Measurements from ENCODE around the gene DESI2. TPM values are rescaled to one million over a fixed set of nuclear protein-coding genes. Genes with fewer than 3 reads are reported as not detected.
"Not testable (repeated sequence)": the region's sequence is repeated elsewhere in the genome, so short reads cannot be mapped to it uniquely, and the experiment has no call there.

DESI2 gene
- total RNA-seq, 1 donor from 2014 or later: 26.1 TPM

DNA sequence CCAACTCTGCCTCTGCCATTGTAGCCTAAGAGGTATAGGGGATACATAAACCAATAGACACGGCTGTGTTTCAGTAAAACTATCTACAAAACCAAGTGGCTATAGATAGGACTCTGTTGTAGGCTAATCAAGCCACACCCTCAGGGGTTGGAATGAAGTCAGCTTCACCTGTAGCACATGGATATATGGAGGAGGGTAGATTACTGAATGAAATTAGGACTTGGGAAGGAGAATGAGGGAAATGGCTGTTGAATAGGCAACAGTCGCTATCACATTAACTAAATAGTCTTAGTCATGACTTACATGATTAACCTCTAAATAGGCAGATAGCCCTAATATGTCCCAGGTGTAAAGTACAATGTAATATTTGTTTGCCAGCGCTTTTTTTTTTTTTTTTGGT lies 49.7 kb downstream of the DESI2 start:
- intact Hi-C loops (cut with micrococcal nuclease): no loop called here

DNA sequence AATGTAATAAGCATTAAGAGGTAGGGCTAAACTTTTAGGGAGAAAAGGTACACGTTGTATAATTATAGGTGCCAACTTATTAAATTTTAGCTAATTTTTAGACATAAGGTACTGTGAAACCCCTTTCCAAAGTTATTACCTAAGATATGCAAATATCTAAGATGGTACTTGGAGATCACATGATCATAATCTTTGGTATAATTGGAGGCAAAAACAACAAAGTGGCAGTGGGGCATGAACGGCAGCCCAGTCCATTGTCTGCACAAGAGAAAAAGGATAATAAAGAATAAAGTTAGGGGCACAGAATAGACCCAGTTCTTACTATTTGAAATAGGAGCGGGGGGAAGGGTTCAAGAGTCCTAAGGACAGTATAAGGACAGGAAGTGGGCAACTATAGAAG lies 51.2 kb downstream of the DESI2 start:
- intact Hi-C loops (cut with micrococcal nuclease): no loop called here

DNA sequence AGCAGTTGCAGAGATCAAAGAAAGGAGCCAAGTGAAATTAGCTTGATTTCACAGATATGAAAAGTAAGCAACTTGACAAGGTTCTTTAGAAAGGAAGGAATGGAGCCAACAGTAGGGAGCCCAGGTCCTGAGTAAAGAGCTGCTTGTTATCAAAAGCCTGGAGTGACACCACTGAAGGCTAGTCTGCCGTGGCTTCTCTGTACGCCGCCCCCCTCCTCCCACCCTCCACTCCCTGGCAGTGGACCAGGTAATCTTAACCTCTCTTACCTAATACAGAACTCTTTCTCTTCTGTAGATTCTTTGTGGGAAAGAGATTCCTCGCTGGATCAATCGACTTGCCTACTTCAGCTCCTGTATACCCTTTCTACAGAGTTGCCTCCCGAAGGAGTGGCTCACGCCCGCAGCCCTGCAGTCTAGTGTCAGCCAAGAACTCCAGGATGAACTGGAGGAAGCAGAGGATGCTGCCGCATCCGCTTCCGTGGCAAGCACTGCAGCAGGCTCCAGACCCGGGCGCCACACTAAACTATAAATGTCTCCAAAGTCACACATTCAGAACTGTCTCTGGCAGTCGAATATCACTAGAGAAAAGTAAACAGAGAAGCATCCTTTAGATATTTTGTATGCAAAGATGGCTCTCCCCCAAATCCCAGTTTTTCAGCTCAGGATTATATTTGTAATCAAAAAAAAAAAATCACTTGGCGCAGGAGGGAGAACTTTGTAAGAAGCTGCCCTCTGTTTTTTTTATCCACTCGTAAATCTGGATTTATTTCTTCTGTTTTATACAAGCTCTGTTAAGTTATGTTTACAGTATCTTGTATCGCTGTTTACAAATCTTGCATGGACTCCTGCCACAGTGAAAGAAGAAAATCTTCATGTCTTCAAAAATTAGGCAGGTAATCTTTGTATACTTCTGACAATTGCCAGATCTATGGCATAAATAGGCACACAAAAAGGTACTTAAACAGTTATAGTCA lies 52.6 kb downstream of the DESI2 start:
- intact Hi-C loops (cut with micrococcal nuclease): loop anchor here (2.0 kb wide), 1 partner anchor 17 kb away; no protein-coding TSS in a partner anchor

DNA sequence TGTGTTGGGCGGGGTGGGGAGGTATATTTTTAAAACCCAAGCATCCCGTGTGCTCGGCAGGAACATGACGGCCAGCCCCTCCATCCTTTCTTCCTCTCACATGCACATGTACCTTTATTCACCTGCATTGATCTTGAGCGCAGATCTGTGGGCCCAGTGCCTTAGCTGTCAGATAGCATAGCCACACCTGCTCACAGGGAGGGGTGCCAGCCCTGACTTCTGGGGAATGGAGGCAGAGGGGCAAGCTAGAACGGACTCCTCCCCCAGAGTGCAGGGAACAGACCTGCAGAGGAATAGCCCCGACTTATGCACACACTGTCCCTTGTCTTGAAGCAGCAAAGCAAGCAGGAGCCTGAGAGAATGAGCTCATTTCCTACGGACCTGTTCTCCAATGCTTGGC lies 56.1 kb downstream of the DESI2 start:
- intact Hi-C loops (cut with micrococcal nuclease): no loop called here

DNA sequence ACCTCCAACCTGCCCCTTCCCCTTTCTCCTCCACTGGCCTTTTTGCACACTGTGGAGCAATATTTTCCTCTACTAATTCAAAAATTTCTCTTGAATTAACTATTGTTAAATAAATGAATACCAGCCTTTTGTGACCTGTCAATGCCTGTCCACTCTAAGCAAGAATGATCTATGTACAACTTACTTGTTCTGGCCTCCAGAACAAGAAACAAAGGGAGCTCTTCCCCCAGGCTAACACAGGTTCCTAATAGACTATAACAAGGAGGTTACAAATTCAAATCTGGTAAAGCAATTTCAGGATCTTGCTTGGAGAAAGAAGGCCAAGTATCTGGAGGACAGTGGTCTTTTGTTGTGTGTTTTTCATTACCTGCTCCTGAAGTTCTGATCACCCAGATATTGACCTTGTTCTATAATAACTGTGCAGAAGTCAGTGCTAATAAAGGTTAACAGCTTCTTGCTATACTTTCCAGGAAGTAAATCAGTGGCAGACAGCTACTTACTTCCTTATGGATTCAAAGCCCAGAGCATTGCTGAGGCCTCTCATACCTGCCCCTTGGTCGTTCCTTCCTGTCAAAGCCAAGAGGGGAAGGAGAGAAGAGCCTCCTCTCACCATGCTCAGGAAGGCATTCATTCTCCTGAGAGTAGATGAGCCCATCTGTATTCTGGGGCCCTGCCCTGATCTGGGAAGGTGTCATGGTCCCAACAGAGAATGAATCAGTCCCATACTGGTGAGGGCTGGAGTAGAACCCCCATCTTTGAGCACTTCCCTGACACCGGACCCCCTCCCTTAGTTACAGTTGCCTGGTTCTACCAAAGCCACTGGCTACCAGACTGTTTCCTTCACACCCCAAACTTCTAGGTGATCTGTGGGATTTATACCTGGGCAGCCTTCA lies 56.8 kb downstream of the DESI2 start:
- intact Hi-C loops (cut with micrococcal nuclease): no loop called here

DNA sequence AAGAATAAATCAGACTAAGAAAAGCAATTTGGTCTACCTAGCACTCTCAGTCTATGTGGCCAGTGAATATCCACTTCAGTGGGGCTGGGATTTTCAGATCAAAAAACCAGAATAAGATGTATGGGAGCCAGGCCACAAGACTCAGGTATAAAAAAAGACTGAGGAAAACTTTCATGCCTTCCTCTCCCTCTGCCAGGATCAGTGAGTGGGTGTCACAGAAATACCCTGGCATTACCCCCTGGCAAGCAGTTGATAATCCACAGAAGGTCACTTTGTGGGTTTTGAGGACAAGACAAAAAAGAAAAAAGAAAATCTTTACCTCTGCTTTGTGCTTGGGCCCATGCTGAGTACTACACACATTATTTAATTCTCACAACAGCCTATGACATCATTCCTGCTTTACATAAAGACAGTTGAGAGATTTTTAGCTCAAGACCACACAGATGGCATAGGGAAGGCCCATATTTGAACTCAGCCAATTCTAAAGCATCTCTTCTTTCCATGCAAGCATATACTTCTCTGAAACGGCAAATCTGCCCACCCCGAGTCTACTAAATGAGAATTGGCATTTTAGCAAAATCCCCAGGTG lies 57.6 kb downstream of the DESI2 start:
- intact Hi-C loops (cut with micrococcal nuclease): no loop called here

DNA sequence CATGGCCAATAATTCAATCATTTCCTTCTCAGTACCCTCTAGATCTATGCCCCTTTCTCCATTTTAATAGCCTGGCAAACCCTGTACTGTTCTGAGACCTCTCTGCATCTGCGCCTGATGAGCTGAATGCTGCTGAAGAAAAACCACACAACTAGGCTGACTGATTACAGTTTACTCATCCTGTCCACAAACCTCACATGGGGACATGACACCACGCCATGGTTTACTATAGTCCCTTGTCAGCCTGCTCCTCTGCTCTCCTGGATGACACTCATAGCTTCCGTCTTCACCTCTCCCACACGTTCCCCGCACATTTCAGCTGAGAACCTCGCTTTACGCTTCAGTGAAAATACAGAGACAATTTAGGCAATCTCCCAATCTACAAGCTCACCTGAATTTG lies 59.7 kb downstream of the DESI2 start:
- intact Hi-C loops (cut with micrococcal nuclease): no loop called here

DNA sequence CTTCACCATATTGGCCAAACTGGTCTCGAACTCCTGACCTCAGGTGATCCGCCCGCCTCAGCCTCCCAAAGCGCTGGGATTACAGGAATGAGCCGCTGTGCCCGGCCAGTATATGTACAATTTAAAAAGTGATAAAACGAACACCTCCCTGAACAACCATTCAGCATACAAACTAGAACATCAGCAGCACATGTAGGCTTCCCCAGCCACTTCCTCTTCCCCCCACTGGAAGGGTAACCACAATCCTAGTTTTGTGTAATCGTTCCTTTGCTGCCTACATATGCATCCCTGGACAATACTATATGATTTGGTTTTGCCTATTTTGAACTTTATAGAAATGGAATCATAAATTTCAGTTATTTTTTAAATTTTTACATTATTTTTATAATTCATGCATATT lies 60.4 kb downstream of the DESI2 start:
- intact Hi-C loops (cut with micrococcal nuclease): no loop called here

DNA sequence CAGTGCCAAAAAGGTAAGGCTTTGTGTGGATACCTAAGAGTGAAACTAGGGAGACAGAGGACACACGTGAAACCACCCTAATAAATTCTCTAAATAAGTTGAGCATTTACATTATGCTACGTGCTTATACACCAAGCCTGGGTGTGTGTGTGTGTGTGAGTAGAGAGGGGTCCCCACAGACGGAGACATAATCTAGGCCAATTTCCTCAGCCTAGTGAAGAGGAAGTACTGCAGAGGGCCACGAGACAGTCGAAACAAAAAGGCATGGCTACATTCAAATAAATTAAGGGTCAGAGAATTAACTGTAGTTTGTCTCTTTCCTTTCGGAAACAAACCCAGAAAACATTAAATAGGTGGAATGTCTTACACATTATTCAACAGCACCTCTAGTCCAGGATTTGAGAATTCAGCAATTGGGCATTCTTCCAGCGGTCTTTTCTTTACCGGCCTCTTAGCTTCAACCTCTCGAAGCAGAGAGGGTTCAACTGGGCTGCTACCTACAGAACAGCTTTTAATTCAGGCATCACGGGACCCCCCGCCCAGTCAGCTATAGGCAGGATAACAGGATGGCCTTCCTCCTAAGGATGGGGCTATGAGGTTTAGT lies 75.0 kb downstream of the DESI2 start:
- intact Hi-C loops (cut with micrococcal nuclease): loop anchor here (5.0 kb wide), 1 partner anchor 126 kb away; no protein-coding TSS in a partner anchor

DNA sequence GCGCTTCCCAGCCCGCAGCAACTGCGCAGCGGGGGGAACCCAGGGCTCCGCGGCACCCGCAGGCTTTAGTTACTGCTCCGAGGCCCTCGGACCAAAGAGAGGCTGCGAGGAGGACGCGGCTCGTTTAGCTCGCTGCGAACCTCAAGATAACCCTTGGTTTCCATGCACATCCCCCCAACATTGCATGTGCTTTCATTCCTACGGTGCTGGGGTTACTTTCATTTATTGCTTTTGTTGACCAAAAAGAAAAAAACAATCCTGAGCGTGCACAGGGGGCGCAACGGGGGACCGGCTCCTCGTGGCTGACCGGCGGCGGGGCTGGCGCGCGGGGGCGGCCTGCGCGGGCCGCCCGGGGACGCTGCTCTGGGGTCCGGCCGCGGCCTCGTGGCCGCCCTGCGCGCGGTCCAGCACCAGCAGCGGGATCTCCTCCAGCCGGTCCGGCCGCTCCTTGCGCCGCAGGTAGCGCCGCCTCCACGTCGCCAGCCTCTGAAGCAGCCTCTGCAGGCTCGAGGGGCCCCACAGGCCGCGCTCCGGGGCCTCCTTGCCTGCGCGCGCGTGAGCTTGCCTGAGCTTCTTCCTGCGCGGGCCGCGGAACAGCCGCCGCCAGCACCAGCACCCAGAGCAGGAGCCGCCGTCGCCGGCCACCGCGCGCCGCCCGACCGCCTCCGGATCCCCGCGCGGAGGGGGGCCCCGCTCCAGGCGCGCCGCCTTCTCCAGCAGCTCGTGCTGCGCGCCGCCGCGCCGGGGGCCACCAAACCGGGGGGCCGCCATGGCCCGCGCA lies 77.4 kb downstream of the DESI2 start:
- intact Hi-C loops (cut with micrococcal nuclease): loop anchor here (2.0 kb wide), 1 partner anchor 78 kb away; the partner anchor contains the start of gene DESI2

DNA sequence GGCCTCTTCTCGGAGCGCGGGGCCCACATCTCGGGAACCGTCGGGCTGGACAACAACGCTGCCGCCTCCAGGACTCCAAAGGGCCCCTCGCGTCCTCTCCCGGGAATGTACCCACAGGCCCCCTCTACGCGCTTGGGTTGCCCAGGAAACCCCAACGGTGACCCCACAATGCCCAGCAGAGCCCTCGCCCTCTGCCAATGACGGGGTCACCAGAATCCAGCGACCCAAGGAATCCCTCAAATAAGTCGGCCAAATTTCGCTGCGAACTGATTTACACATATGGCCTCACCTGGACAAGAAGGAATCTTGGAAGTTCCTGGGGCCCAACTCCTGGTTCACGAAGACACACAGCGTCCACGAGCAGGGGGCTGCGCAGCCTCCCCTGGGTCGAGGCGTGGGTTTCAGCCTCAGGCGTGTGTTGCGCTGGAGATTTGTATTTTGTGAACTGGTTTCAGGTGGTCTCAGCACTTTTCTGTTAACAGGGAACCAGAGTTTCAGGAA lies 78.1 kb downstream of the DESI2 start:
- intact Hi-C loops (cut with micrococcal nuclease): loop anchor here (2.0 kb wide), 1 partner anchor 78 kb away; the partner anchor contains the start of gene DESI2

DNA sequence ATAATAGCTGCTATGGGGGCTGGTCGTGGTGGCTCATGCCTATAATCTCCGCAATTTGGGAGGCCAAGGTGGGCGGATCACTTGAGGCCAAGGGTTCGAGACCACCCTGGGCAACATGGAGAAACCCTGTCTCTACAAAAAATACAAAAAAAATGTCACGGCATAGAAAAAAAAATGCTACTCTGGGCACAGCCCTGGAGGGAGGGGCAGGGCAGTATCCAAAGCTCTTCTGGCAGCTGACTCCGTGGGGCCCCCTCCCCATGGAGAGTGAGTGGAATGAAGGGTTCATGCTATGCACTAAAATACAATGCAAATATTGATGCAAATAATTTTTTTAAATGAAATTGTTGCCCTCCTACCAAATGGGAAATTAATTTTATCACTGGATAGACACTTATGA lies 78.7 kb downstream of the DESI2 start:
- intact Hi-C loops (cut with micrococcal nuclease): loop anchor here (2.0 kb wide), 1 partner anchor 79 kb away; the partner anchor contains the start of gene DESI2

DNA sequence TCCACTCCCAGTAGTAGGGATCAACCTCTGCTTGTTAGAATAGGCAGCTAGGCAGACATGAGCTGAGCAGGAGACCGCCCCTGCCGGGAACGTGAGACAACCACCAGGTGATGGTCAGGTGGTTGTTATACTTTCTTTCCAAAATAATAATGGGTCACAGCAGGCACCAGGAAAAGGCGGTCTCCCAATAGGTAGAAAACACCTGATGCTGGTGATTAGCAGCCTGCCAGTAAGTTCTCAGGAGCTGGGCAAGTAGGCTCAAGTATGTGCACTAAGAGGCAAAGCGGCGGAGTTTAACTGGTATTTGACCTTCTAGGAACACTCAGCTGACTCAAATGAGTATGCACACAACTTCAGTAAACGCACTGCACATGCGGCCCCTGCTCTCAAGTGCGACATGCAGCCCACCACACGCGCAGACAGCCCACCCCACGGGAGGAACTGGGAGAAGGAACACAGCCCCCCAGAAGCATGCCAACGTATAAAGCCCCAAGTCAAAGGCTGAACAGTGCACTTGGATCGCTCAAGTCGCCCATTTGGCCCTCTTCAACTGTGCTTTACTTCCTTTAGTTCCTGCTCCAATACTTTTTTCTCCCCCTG lies 80.0 kb downstream of the DESI2 start:
- intact Hi-C loops (cut with micrococcal nuclease): no loop called here

DNA sequence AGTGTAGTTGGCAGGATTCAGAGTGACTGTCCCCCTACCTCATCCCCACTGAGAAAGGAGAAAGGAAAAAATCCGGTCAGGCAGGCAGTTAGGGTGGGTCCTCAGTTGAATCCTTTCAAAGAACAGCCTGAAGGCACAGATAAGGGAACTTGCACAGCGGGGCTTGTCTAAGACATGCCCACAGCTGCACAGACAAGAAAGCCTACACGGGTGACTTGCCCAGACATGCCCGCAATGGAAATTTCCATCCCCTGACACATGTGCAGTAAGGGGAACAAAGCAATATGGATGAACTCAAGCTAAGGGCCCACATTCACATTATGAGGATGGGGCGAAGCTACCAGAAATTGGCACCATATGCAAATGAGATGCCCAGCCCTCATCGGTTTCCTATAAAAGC lies 82.5 kb downstream of the DESI2 start:
- intact Hi-C loops (cut with micrococcal nuclease): no loop called here

DNA sequence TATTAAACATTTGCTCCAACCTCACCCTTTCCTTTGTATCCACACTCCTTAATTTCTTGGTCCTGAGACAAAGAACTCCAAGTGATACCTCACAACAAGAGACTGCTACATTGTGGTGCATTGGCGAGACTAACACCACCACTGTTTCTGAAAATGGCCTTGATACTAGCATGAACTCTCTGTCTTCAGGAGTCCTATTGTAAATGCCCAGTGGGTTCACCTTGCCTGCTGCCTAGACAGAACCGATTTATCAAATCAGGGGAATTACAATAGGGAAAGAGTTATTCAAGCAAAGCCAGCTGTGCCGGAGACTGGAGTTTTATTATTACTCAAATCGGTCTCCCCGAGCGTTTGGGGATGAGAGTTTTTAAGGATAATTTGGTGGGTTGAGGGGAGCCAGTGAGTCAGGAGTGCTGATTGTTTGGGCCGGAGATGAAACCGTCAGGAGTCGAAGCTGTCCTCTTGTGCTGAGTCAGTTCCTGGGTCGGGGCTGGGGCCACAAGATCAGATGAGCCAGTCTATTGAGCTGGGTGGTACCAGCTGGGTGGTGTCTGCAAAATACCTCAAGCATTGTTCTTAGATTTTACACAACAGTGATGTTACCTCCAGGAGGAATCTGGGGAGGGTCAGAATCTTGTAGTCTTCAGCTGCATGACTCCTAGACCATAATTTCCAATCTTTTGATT lies 83.1 kb downstream of the DESI2 start:
- intact Hi-C loops (cut with micrococcal nuclease): no loop called here

DNA sequence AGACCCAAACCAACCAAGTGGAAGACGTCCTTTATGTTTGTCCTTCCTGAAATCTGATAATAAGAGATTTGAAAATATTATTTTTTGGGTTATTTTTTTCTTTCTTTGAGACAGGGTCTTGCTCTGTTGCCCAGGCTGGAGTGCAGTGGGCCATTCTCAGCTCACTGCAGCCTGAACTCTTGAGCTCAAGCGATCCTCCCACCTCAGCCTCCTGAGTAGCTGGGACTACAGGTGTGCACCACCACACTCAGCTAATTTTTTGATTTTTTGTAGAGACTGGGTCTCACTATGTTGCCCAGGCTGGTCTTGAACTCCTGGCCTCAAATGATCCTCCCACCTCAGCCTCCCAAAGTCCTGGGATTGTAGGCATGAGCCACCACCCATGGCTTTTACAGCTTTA lies 86.2 kb downstream of the DESI2 start:
- intact Hi-C loops (cut with micrococcal nuclease): not testable (repeated sequence)

DNA sequence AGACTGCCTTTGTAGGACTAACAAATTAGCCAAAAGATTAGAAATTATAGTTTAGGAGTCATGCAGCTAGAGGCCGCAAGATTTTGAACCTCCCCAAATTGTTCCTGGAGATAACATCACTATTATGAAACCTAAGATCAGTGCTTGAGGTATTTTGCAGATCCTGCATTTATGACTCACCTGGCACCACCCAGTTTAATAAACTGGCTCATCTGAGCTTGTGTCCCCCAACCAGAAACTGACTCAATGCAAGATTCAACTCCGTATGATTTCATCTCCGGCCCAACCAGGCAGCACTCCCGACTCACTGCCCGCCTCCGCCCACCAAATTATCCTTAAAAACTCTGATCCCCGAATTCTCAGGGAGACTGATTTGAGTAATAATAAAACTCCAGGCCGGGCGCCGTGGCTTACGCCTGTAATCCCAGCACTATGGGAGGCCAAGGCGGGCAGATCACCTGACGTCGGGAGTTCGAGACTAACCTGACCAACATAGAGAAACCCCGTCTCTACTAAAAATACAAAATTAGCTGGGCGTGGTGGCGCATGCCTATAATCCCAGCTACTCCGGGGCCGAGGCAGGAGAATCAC lies 87.2 kb downstream of the DESI2 start:
- intact Hi-C loops (cut with micrococcal nuclease): not testable (repeated sequence)

DNA sequence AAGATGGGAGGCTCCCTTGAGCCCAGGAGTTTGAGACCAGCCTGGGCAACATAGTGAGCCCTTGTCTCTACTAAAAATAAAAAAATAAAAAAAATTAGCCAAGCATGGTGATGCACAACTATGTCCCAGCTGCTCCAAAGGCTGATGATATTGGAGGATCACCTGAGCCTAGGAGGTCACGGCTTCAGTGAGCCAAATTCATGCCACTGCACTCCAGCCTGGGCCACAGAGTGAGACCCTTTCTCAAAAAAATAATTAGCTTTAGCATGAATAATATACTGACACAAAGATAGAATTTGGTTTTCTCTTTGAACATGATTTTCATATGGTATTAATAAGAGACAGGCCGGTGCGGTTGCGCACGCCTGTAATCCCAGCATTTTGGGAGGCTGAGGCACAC lies 88.8 kb downstream of the DESI2 start:
- intact Hi-C loops (cut with micrococcal nuclease): no loop called here
